Omental fat pad (tissue), 4 donors: ENCODE measurements around the gene THOC5. TPM values are rescaled to one million over a fixed set of nuclear protein-coding genes. Genes with fewer than 3 reads are reported as not detected.
"Not testable (repeated sequence)": the region's sequence is repeated elsewhere in the genome, so short reads cannot be mapped to it uniquely, and the experiment has no call there.

Source experiments
- ATAC-seq: fragments of 150-250 bp; one replicate; pipeline ENCODE4 v1.9.1; 2016; ENCODE audit warnings: mild to moderate bottlenecking, moderate library complexity; ENCODE audit not compliant: low FRiP score
- DNase-seq: peaks from one replicate; pipeline ENCODE4 v3.0.0-alpha.2; 2019; ENCODE audit warnings: low spot score
- total RNA-seq, 4 donors: library from RNA; depleted of rRNA; stranded (reverse); fragments of >200 nt; gene quantifications; one replicate each; pipeline ENCODE4 v1.1.0, GENCODE V29; 2016
- TF ChIP-seq, protein P1 (sequence below), 3 donors: fragments of 450-650 bp; IDR thresholded peaks; one replicate each; pipeline ENCODE4 v1.5.1; 2016 to 2017; ENCODE audit warnings: antibody characterized with exemption in 3 of 3, mild to moderate bottlenecking in 3 of 3, moderate library complexity in 2 of 3

THOC5 gene
- total RNA-seq, 4 donors from 2014 or later, result 21.0 to 54.2 (median 29.4) TPM

DNA sequence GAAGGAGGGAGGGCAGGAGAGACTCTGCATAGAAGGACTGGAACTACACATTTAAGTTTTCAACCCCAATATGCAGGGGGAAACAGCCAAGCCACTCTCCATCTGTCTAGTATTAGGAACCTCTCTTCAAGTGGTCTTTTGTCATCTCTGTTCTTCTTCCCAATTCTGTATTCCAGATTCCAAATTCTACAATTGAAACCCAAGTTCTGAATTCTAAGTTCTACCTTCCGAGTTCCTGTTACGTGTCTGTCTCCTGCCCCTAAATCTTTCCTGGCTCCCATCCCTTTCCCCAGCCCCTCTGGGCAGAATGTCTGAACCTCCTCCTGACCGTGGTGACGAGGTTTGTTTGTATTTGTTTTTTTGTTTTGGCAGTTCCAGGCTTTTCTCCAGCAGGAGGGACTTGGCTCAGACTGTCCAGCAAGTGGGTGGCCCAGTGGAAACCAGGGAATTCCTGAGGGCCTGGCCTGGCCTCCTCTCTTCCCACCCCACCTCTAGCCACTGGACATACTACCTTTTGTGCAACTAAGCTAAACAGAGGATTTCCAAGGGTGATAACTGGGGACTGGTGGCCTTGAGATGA, 1.6 kb upstream of the THOC5 start:
- ATAC-seq (no peak), DNase-seq (no peak)
- TF ChIP-seq, protein P1, sequence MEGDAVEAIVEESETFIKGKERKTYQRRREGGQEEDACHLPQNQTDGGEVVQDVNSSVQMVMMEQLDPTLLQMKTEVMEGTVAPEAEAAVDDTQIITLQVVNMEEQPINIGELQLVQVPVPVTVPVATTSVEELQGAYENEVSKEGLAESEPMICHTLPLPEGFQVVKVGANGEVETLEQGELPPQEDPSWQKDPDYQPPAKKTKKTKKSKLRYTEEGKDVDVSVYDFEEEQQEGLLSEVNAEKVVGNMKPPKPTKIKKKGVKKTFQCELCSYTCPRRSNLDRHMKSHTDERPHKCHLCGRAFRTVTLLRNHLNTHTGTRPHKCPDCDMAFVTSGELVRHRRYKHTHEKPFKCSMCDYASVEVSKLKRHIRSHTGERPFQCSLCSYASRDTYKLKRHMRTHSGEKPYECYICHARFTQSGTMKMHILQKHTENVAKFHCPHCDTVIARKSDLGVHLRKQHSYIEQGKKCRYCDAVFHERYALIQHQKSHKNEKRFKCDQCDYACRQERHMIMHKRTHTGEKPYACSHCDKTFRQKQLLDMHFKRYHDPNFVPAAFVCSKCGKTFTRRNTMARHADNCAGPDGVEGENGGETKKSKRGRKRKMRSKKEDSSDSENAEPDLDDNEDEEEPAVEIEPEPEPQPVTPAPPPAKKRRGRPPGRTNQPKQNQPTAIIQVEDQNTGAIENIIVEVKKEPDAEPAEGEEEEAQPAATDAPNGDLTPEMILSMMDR (IDR thresholded peaks at IDR 0.05), result no peak

DNA sequence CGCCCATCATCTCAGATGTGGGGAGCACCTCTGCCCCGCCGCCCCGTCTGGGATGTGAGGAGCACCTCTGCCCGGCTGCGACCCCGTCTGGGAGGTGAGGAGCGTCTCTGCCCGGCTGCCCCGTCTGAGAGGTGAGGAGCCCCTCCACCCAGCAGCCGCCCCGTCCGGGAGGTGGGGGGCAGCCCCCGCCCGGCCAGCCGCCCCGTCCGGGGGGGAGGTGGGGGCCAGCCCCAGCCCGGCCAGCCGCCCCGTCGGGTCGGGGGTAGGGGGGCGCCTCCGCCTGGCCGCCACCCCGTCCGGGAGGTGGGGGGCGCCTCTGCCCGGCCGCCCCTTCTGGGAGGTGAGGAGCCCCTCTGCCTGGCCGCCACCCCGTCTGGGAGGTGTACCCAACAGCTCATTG, 1.2 kb downstream of the THOC5 start:
- not testable (repeated sequence) for DNase-seq, ATAC-seq

DNA sequence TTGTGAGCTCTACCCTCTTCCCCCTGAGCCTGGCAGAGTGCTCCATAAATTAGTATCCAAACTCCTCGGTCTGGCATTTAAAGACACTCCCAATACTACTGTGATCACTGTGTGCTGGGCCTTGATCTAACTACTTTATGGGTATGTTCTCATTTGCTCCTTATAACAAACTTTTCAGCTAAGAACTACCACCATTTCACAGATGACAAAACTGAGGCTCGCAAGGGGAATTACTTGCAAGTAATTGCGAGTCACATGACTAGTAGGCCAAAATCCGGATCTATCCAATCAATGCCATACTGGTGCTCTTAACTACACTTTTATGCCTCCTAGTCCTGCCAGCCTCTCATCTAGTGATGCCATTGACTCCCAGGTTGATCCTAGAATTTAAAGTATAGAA, 3.6 kb downstream of the THOC5 start:
- no peak for ATAC-seq
- TF ChIP-seq, protein P1 (IDR thresholded peaks at IDR 0.05), result no peak
- DNase-seq, result no peak

DNA sequence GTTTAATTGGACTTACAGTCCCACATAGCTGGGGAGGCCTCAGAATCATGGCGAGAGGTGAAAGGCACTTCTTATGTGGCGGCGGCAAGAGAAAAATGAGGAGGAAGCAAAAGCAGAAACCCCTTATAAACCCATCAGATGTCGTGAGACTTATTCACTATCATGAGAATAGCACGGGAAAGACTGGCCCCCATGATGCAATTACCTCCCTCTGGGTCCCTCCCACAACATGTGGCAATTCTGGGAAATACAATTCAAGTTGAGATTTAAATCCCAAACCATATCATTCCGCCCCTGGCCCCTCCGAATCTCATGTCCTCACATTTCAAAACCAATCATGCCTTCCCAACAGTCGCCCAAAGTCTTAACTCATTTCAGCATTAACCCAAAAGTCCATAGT, 8.5 kb downstream of the THOC5 start:
- ATAC-seq, DNase-seq: not testable (repeated sequence)

DNA sequence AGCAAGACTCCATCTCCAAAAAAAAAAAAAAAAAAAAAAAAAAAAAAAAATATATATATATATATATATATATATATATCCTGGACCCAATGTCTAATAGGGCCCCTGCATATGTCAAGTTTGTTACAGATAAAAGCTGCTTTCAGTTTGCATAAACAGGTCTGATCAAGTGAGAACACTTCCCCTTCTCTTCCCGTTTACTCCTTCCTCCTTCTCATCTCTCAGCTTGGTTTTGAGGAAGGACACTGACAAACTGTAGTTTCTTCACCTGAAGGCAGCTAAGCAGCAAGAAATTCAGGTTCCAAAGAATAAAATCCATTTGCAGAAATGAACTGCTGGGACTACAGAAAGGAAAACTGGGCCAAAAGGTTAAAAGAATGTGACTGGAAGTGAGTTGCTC, 11.7 kb downstream of the THOC5 start:
- ATAC-seq (no peak), DNase-seq (no peak)
- TF ChIP-seq, protein P1 (IDR thresholded peaks at IDR 0.05), result no peak

DNA sequence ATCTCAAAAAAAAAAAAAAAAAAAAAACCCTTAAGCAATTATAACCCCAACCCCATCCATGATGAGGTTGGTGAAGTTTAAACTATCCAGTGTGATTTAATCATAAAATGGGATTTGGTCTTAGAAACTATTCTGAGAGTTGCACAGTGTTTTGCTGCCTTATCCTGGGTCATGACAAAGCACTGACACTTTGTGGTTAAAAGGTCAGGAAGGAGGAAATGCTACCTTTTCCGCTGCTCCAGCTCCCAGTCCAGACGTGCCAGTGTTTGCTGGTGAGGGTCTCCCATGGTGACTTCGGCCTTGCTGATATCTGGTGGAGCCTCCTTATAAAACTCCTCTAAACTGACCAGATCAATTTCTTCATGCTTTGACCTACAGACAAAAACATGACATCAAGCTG, 14.5 kb downstream of the THOC5 start:
- no peak for DNase-seq
- no peak for ATAC-seq
- TF ChIP-seq, protein P1 (IDR thresholded peaks at IDR 0.05), result no peak

DNA sequence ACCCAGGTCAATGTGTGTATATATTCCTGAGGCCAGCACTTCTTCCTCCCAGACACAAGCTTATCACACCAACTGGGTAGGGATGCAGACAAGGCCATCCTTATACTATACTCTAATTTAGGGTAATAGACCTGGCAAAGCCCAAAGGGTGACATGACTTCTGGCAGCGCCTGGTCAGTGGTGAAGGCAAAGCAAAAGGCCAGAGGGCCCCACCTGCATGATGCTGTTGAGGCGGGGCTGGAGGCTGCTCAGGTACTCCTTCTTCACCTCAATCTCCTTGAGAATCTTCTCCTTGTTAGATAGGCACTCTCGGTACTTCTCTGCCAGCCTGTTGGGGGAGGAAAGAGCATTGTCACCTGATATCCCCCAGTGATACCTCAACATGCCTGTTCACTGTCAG, 17.1 kb downstream of the THOC5 start:
- TF ChIP-seq, protein P1 (IDR thresholded peaks at IDR 0.05), result no peak
- ATAC-seq, result no peak

DNA sequence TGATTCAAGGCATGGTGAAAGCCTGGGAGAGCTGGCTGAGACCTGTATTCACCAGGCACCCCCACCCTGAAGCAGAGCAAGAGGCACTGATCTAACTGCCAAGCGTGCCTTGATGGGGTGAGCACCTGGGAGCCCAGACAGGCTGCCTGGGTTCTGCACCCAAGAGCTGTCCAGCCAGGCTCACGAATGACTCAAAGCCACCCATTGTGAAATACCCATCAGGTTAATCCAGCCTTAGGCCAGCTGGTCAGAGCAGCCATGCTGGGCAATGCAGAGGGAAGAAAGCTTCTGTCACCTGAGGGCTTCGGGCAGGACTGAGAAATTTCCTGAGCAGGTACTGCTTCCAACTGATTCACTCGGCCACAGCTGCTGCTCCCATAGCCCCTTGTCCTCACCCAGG, 22.1 kb downstream of the THOC5 start:
- DNase-seq (no peak), ATAC-seq (no peak)
- TF ChIP-seq, protein P1 (IDR thresholded peaks at IDR 0.05), result no peak

More for the DNA sequence above, 17.1 kb downstream of the THOC5 start:
- DNase-seq, result no peak
